WTC11 (cell line): ENCODE results near the gene MICAL2. TPM values are rescaled to one million over a fixed set of nuclear protein-coding genes. Genes with fewer than 3 reads are reported as not detected.

Experiments
- ATAC-seq: fragments of 200-7000 bp; cut with Tn5 transposase; 2 replicates; pipeline ENCODE4 v1.10.0; 2021; ENCODE audit warnings: mild to moderate bottlenecking, moderate library complexity
- CTCF ChIA-PET: fragments of 300-600 bp; sonication (Branson Sonifier 250); formaldehyde crosslinking; loops from one replicate; lab custom pipeline; 2021; ENCODE audit warnings: antibody characterized with exemption; lab: Charles Lee
- POLR2A ChIA-PET: fragments of 350-600 bp; sonication (Branson Sonifier 250); formaldehyde crosslinking; loops from one replicate; lab custom pipeline; 2021; ENCODE audit warnings: antibody characterized with exemption; lab: Charles Lee
- DNase-seq: peaks from one replicate; pipeline ENCODE4 v3.0.0; 2021; ENCODE audit warnings: low spot score
- H3K27ac Mint-ChIP-seq: 2 replicates; pipeline ENCODE4 v1.8.0; 2021; ENCODE audit warnings: mixed read lengths
- H3K27me3 Mint-ChIP-seq: 2 replicates; pipeline ENCODE4 v1.8.0; 2021; ENCODE audit warnings: low read depth, mild to moderate bottlenecking, moderate library complexity, mixed read lengths
- H3K36me3 Mint-ChIP-seq: 2 replicates; pipeline ENCODE4 v1.8.0; 2021; ENCODE audit warnings: mixed read lengths
- H3K4me1 Mint-ChIP-seq: 2 replicates; pipeline ENCODE4 v1.8.0; 2022; ENCODE audit warnings: mixed read lengths
- H3K4me3 Mint-ChIP-seq: 2 replicates; pipeline ENCODE4 v1.8.0; 2021; ENCODE audit warnings: mild to moderate bottlenecking, moderate library complexity, mixed read lengths
- H3K9me3 Mint-ChIP-seq: 2 replicates; pipeline ENCODE4 v1.8.0; 2021; ENCODE audit warnings: mixed read lengths
- FOXP4 ChIP-seq: sonication (generic); formaldehyde crosslinking; IDR thresholded peaks from 2 replicates; pipeline ENCODE4 v1.8.0; 2022; ENCODE audit warnings: mild to moderate bottlenecking, missing genetic modification reagents
- HMGXB4 ChIP-seq: sonication (generic); formaldehyde crosslinking; IDR thresholded peaks from 2 replicates; pipeline ENCODE4 v1.8.1; 2023; ENCODE audit warnings: mild to moderate bottlenecking, moderate library complexity, missing genetic modification reagents
- IRF2 ChIP-seq: sonication (generic); formaldehyde crosslinking; IDR thresholded peaks from 2 replicates; pipeline ENCODE4 v1.8.0; 2022; ENCODE audit warnings: low read depth, missing genetic modification reagents, borderline replicate concordance
- MXD4 ChIP-seq: fragments of 250-450 bp; sonication (Bioruptor Pico); IDR thresholded peaks from 2 replicates; pipeline ENCODE4 v1.8.0; 2021; ENCODE audit warnings: mild to moderate bottlenecking, moderate library complexity, borderline replicate concordance
- NFE2L1 ChIP-seq: sonication (generic); formaldehyde crosslinking; IDR thresholded peaks from 2 replicates; pipeline ENCODE4 v1.8.1; 2023; ENCODE audit warnings: missing genetic modification reagents
- NR2C2 ChIP-seq: sonication (generic); formaldehyde crosslinking; IDR thresholded peaks from 2 replicates; pipeline ENCODE4 v1.8.0; 2022; ENCODE audit warnings: mild to moderate bottlenecking, missing genetic modification reagents
- SP1 ChIP-seq: sonication (generic); formaldehyde crosslinking; conservative IDR thresholded peaks from 2 replicates; pipeline ENCODE4 v1.8.1; 2022; ENCODE audit warnings: missing genetic modification reagents
- USF1 ChIP-seq: sonication (generic); formaldehyde crosslinking; IDR thresholded peaks from 2 replicates; pipeline ENCODE4 v1.8.0; 2022; ENCODE audit warnings: mild to moderate bottlenecking, missing genetic modification reagents
- ZBTB21 ChIP-seq: sonication (generic); formaldehyde crosslinking; IDR thresholded peaks from 2 replicates; pipeline ENCODE4 v1.8.1; 2023; ENCODE audit warnings: mild to moderate bottlenecking, missing genetic modification reagents, borderline replicate concordance
- ZNF423 ChIP-seq: fragments of 250-450 bp; sonication (Bioruptor Pico); IDR thresholded peaks from 2 replicates; pipeline ENCODE4 v2.1.2; 2022; ENCODE audit warnings: mild to moderate bottlenecking, moderate library complexity
- total RNA-seq: library from RNA; stranded (reverse); gene quantifications from 3 replicates; pipeline ENCODE4 v1.2.3, GENCODE V29; 2021
- TF ChIP-seq, protein P1 (sequence below): fragments of 250-450 bp; sonication (Bioruptor Pico); IDR thresholded peaks from 2 replicates; pipeline ENCODE4 v1.9.0; 2021; ENCODE audit warnings: moderate library complexity, mild to moderate bottlenecking, inconsistent platforms, borderline replicate concordance
- TF ChIP-seq, protein P2 (sequence below): sonication (generic); formaldehyde crosslinking; IDR thresholded peaks from 2 replicates; pipeline ENCODE4 v1.8.0; 2023; ENCODE audit warnings: missing genetic modification reagents, mild to moderate bottlenecking, borderline replicate concordance
- TF ChIP-seq, protein P3 (sequence below): fragments of 250-450 bp; sonication (Bioruptor Pico); IDR thresholded peaks from 2 replicates; pipeline ENCODE4 v1.9.0; 2021; ENCODE audit warnings: mild to moderate bottlenecking, borderline replicate concordance
- TF ChIP-seq, protein P4 (sequence below): sonication (generic); formaldehyde crosslinking; IDR thresholded peaks from 2 replicates; pipeline ENCODE4 v1.8.1; 2023; ENCODE audit warnings: mild to moderate bottlenecking, missing genetic modification reagents

The MICAL2 gene
- total RNA-seq, 1 experiment from 2014 or later: 3.1 TPM

DNA sequence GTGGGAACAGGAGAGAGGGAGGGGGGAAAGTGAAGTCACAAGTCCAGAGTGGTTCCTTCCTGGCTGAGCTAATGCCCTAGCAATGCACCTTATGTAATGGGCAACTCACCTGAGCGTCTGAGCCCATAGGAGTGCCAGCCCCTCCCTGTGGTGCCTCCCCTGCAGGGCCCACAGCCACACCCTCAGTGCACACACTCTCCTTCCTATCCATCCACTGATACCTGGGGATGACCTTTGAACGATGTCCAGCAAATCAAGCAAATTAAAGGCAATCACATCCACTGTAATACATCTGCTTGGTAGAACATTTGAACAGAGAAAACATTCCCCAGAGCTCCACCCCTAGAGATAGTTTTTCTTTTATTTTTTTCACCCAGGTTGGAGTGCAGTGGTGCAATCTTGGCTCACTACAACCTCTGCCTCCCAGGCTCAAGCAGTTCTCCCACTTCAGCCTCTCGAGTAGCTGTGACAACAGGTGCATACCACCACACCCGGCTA lies 19.6 kb upstream of the MICAL2 start:
- no peak overlapping the region for H3K27ac Mint-ChIP-seq
- H3K36me3 Mint-ChIP-seq: no peaks in the 10 kb centered on the region
- H3K4me3 Mint-ChIP-seq: no peak overlapping the region
- ATAC-seq (no peak), DNase-seq (no peak)
- ChIA-PET CTCF (interaction anchor here (1.4 to 2.5 kb wide), 2 partner anchors 8 to 18 kb away, joined by 5 to 13 read pairs; no protein-coding TSS in a partner anchor), POLR2A (no interaction called here)
- peaks cover 42% of the 10 kb centered on the region for H3K4me1 Mint-ChIP-seq
- no peaks in the 10 kb centered on the region for H3K9me3 Mint-ChIP-seq
- H3K27me3 Mint-ChIP-seq: no peaks in the 10 kb centered on the region
- TF ChIP-seq SP1 (no peak), ZNF423 (no peak), NFE2L1 (CRISPR knock-in tag) (no peak), IRF2 (no peak), USF1 (CRISPR knock-in tag) (no peak), ZBTB21 (no peak), NR2C2 (CRISPR knock-in tag) (no peak), HMGXB4 (CRISPR knock-in tag) (no peak), FOXP4 (CRISPR knock-in tag) (no peak), MXD4 (CRISPR knock-in tag) (no peak)
- TF ChIP-seq, protein P1, sequence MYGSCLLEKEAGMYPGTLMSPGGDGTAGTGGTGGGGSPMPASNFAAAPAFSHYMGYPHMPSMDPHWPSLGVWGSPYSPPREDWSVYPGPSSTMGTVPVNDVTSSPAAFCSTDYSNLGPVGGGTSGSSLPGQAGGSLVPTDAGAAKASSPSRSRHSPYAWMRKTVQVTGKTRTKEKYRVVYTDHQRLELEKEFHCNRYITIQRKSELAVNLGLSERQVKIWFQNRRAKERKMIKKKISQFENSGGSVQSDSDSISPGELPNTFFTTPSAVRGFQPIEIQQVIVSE (CRISPR knock-in tag): no peak
- TF ChIP-seq, protein P2, sequence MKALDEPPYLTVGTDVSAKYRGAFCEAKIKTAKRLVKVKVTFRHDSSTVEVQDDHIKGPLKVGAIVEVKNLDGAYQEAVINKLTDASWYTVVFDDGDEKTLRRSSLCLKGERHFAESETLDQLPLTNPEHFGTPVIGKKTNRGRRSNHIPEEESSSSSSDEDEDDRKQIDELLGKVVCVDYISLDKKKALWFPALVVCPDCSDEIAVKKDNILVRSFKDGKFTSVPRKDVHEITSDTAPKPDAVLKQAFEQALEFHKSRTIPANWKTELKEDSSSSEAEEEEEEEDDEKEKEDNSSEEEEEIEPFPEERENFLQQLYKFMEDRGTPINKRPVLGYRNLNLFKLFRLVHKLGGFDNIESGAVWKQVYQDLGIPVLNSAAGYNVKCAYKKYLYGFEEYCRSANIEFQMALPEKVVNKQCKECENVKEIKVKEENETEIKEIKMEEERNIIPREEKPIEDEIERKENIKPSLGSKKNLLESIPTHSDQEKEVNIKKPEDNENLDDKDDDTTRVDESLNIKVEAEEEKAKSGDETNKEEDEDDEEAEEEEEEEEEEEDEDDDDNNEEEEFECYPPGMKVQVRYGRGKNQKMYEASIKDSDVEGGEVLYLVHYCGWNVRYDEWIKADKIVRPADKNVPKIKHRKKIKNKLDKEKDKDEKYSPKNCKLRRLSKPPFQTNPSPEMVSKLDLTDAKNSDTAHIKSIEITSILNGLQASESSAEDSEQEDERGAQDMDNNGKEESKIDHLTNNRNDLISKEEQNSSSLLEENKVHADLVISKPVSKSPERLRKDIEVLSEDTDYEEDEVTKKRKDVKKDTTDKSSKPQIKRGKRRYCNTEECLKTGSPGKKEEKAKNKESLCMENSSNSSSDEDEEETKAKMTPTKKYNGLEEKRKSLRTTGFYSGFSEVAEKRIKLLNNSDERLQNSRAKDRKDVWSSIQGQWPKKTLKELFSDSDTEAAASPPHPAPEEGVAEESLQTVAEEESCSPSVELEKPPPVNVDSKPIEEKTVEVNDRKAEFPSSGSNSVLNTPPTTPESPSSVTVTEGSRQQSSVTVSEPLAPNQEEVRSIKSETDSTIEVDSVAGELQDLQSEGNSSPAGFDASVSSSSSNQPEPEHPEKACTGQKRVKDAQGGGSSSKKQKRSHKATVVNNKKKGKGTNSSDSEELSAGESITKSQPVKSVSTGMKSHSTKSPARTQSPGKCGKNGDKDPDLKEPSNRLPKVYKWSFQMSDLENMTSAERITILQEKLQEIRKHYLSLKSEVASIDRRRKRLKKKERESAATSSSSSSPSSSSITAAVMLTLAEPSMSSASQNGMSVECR (CRISPR knock-in tag): no peak
- TF ChIP-seq, protein P3, sequence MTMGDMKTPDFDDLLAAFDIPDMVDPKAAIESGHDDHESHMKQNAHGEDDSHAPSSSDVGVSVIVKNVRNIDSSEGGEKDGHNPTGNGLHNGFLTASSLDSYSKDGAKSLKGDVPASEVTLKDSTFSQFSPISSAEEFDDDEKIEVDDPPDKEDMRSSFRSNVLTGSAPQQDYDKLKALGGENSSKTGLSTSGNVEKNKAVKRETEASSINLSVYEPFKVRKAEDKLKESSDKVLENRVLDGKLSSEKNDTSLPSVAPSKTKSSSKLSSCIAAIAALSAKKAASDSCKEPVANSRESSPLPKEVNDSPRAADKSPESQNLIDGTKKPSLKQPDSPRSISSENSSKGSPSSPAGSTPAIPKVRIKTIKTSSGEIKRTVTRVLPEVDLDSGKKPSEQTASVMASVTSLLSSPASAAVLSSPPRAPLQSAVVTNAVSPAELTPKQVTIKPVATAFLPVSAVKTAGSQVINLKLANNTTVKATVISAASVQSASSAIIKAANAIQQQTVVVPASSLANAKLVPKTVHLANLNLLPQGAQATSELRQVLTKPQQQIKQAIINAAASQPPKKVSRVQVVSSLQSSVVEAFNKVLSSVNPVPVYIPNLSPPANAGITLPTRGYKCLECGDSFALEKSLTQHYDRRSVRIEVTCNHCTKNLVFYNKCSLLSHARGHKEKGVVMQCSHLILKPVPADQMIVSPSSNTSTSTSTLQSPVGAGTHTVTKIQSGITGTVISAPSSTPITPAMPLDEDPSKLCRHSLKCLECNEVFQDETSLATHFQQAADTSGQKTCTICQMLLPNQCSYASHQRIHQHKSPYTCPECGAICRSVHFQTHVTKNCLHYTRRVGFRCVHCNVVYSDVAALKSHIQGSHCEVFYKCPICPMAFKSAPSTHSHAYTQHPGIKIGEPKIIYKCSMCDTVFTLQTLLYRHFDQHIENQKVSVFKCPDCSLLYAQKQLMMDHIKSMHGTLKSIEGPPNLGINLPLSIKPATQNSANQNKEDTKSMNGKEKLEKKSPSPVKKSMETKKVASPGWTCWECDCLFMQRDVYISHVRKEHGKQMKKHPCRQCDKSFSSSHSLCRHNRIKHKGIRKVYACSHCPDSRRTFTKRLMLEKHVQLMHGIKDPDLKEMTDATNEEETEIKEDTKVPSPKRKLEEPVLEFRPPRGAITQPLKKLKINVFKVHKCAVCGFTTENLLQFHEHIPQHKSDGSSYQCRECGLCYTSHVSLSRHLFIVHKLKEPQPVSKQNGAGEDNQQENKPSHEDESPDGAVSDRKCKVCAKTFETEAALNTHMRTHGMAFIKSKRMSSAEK (CRISPR knock-in tag): no peak
- TF ChIP-seq, protein P4, sequence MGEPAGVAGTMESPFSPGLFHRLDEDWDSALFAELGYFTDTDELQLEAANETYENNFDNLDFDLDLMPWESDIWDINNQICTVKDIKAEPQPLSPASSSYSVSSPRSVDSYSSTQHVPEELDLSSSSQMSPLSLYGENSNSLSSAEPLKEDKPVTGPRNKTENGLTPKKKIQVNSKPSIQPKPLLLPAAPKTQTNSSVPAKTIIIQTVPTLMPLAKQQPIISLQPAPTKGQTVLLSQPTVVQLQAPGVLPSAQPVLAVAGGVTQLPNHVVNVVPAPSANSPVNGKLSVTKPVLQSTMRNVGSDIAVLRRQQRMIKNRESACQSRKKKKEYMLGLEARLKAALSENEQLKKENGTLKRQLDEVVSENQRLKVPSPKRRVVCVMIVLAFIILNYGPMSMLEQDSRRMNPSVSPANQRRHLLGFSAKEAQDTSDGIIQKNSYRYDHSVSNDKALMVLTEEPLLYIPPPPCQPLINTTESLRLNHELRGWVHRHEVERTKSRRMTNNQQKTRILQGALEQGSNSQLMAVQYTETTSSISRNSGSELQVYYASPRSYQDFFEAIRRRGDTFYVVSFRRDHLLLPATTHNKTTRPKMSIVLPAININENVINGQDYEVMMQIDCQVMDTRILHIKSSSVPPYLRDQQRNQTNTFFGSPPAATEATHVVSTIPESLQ (CRISPR knock-in tag): no peak
